Neuronal stem cell (in vitro differentiated cells): Measurements from ENCODE around the gene CACNA1F.

ENCODE experiments used
- DNase-seq: peaks from one replicate; pipeline ENCODE4 v3.0.0-alpha.2; 2013; ENCODE audit warnings: low spot score
- H2AFZ ChIP-seq: one replicate; pipeline ENCODE4 v1.6.1; 2013; ENCODE audit warnings: mild to moderate bottlenecking, low read length, inconsistent platforms
- H2AK5ac ChIP-seq: 2 replicates; pipeline ENCODE4 v1.6.1; 2013; ENCODE audit warnings: low read depth, mild to moderate bottlenecking, inconsistent platforms, low read length, moderate library complexity, mixed read lengths
- H2BK120ac ChIP-seq: 2 replicates; pipeline ENCODE4 v1.6.1; 2013; ENCODE audit warnings: low read depth, mild to moderate bottlenecking, inconsistent platforms, low read length, moderate library complexity, mixed read lengths
- H2BK12ac ChIP-seq: one replicate; pipeline ENCODE4 v1.6.1; 2013; ENCODE audit warnings: low read length, inconsistent platforms
- H2BK15ac ChIP-seq: 2 replicates; pipeline ENCODE4 v1.6.1; 2013; ENCODE audit warnings: mild to moderate bottlenecking, low read length, inconsistent platforms, mixed read lengths
- H2BK5ac ChIP-seq: one replicate; pipeline ENCODE4 v1.6.1; 2013; ENCODE audit warnings: inconsistent platforms, mild to moderate bottlenecking, low read length, moderate library complexity
- H3K14ac ChIP-seq: one replicate; pipeline ENCODE4 v1.6.1; 2013; ENCODE audit warnings: low read length, inconsistent platforms
- H3K18ac ChIP-seq: 2 replicates; pipeline ENCODE4 v1.6.1; 2013; ENCODE audit warnings: low read length, inconsistent platforms
- H3K23ac ChIP-seq: 2 replicates; pipeline ENCODE4 v1.6.1; 2013; ENCODE audit warnings: low read depth, mild to moderate bottlenecking, mixed read lengths, low read length, inconsistent platforms; ENCODE audit not compliant: poor library complexity
- H3K27ac ChIP-seq: replicated peaks from 3 replicates; pipeline ENCODE4 v1.5.1; 2013; ENCODE audit warnings: low read length, inconsistent platforms
- H3K27me3 ChIP-seq, 3 experiments: 2 replicates each; pipeline ENCODE4 v1.6.1; 2013; ENCODE audit warnings: low read length in 3 of 3, mild to moderate bottlenecking in 2 of 3, inconsistent platforms in 1 of 3, low read depth in 1 of 3, mixed read lengths in 1 of 3, moderate library complexity in 1 of 3; ENCODE audit not compliant: control insufficient read depth in 3 of 3, insufficient read depth in 3 of 3
- H3K36me3 ChIP-seq, 2 donors: replicated peaks in 1 of 2; 2 replicates each; pipeline ENCODE4 v1.6.1; 2013; ENCODE audit warnings: low read length in 2 of 2; ENCODE audit not compliant: control insufficient read depth in 2 of 2, insufficient read depth in 2 of 2
- H3K4ac ChIP-seq: 2 replicates; pipeline ENCODE4 v1.6.1; 2013; ENCODE audit warnings: inconsistent platforms, mild to moderate bottlenecking, low read length, moderate library complexity
- H3K4me1 ChIP-seq, 2 donors: 1 replicate in 1 of 2; 2 replicates in 1 of 2; pipeline ENCODE4 v1.6.1; 2013; ENCODE audit warnings: low read length in 2 of 2, low read depth in 1 of 2; ENCODE audit not compliant: control insufficient read depth in 2 of 2, insufficient read depth in 1 of 2
- H3K4me2 ChIP-seq: one replicate; pipeline ENCODE4 v1.6.1; 2013; ENCODE audit warnings: mild to moderate bottlenecking, low read length, inconsistent platforms; ENCODE audit not compliant: insufficient read depth, poor library complexity, severe bottlenecking
- H3K4me3 ChIP-seq, 2 donors: 2 replicates each; pipeline ENCODE4 v1.5.1; 2013; ENCODE audit warnings: low read length in 2 of 2, mild to moderate bottlenecking in 2 of 2, inconsistent platforms in 1 of 2, moderate library complexity in 1 of 2
- H3K79me1 ChIP-seq: one replicate; pipeline ENCODE4 v1.6.1; 2013; ENCODE audit warnings: low read depth, mild to moderate bottlenecking, inconsistent platforms, low read length, moderate library complexity
- H3K9ac ChIP-seq: one replicate; pipeline ENCODE4 v1.6.1; 2013; ENCODE audit warnings: mild to moderate bottlenecking, low read depth, low read length, inconsistent platforms; ENCODE audit not compliant: poor library complexity
- H3K9me3 ChIP-seq, 2 donors: replicated peaks in 1 of 2; 2 replicates each; pipeline versions ENCODE3 to v1.6.1; 2013; ENCODE audit warnings: low read length in 2 of 2, mild to moderate bottlenecking in 2 of 2, inconsistent platforms in 1 of 2, low read depth in 1 of 2, mixed read lengths in 1 of 2, moderate library complexity in 1 of 2; ENCODE audit not compliant: control insufficient read depth in 2 of 2, insufficient read depth in 1 of 2
- H4K8ac ChIP-seq: one replicate; pipeline ENCODE4 v1.6.1; 2013; ENCODE audit warnings: low read depth, mild to moderate bottlenecking, inconsistent platforms, low read length, moderate library complexity
- H4K91ac ChIP-seq: one replicate; pipeline ENCODE4 v1.6.1; 2013; ENCODE audit warnings: low read length, low read depth, mild to moderate bottlenecking, inconsistent platforms; ENCODE audit not compliant: poor library complexity
- WGBS, 2 donors: extraction: QIAGEN DNeasy Blood & Tissue Kit; methylation state at CpG; one replicate each; pipeline ENCODE4 v1.1.7; 2013; ENCODE audit warnings: missing lambda C conversion rate in 2 of 2, mixed read lengths in 1 of 2; ENCODE audit not compliant: insufficient read length in 2 of 2, insufficient replicate concordance in 1 of 2; ENCODE audit errors: extremely low coverage in 2 of 2; 5-methylcytosine and 5-hydroxymethylcytosine counted together

The CACNA1F gene

GRCh38 chrX:49197543-49198087 is 35.5 kb downstream of the CACNA1F start:
- no peaks in the 10 kb centered on the region for H3K36me3 ChIP-seq
- no peak overlapping the region for H3K27ac ChIP-seq
- no peak overlapping the region for H2BK12ac ChIP-seq
- H4K91ac ChIP-seq, result no peak overlapping the region
- peak overlapping the region; percentile 60 for H3K9ac ChIP-seq
- no CpG with 5 or more reads among the region's 13 CpGs for WGBS, 2 donors
- no peak overlapping the region for H4K8ac ChIP-seq
- no peak overlapping the region for H3K14ac ChIP-seq
- H3K18ac ChIP-seq, result no peak overlapping the region
- no peaks in the 10 kb centered on the region for H3K9me3 ChIP-seq
- no peak overlapping the region for H2AFZ ChIP-seq
- no peak overlapping the region for H2BK15ac ChIP-seq
- no peak overlapping the region for H2BK120ac ChIP-seq
- H2BK5ac ChIP-seq, result no peak overlapping the region
- H3K4me3 ChIP-seq, result no peak overlapping the region
- H3K4ac ChIP-seq, result no peak overlapping the region
- no peak overlapping the region for H3K4me2 ChIP-seq
- no peak overlapping the region for H2AK5ac ChIP-seq
- peaks cover 0 to 14% (median 0%) of the 10 kb centered on the region in 3 experiments for H3K27me3 ChIP-seq
- H3K4me1 ChIP-seq, result peaks cover 0 to 2% of the 10 kb centered on the region in 2 donors
- H3K23ac ChIP-seq, result no peak overlapping the region
- no peak for DNase-seq
- peaks cover 6% of the 10 kb centered on the region for H3K79me1 ChIP-seq

- H2BK12ac ChIP-seq, result no peak overlapping the region
- H2BK15ac ChIP-seq, result no peak overlapping the region
- no peak overlapping the region for H3K9ac ChIP-seq
- no peak overlapping the region for H3K4me3 ChIP-seq
- peaks cover 5% of the 10 kb centered on the region for H3K79me1 ChIP-seq
- H3K4ac ChIP-seq, result no peak overlapping the region
- H3K27ac ChIP-seq, result no peak overlapping the region
- no peak overlapping the region for H2AK5ac ChIP-seq
- H3K4me2 ChIP-seq, result no peak overlapping the region
- H3K23ac ChIP-seq, result no peak overlapping the region
- H3K18ac ChIP-seq, result no peak overlapping the region
- no peaks in the 10 kb centered on the region for H3K36me3 ChIP-seq
- WGBS, 2 donors, result no CpG with 5 or more reads among the region's 2 CpGs
- no peak overlapping the region for H2BK120ac ChIP-seq
- H3K4me1 ChIP-seq, result no peaks in the 10 kb centered on the region
- H3K14ac ChIP-seq, result no peak overlapping the region
- no peak overlapping the region for H4K8ac ChIP-seq
- no peak overlapping the region for H2AFZ ChIP-seq
- H2BK5ac ChIP-seq, result no peak overlapping the region
- H4K91ac ChIP-seq, result no peak overlapping the region
- H3K27me3 ChIP-seq, result peaks cover 0 to 5% (median 0%) of the 10 kb centered on the region in 3 experiments
- no peaks in the 10 kb centered on the region for H3K9me3 ChIP-seq
- DNase-seq, result no peak
Observed at GRCh38 chrX:49193542-49193964, 39.6 kb downstream of the CACNA1F start.

GRCh38 chrX:49192722-49193328 is 40.3 kb downstream of the CACNA1F start:
- no peak overlapping the region for H3K4me3 ChIP-seq
- no CpG with 5 or more reads among the region's 10 CpGs for WGBS, 2 donors
- no peak overlapping the region for H3K9ac ChIP-seq
- no peak overlapping the region for H2AK5ac ChIP-seq
- H3K4ac ChIP-seq, result no peak overlapping the region
- H3K27ac ChIP-seq, result no peak overlapping the region
- H3K23ac ChIP-seq, result no peak overlapping the region
- no peaks in the 10 kb centered on the region for H3K27me3 ChIP-seq
- no peak for DNase-seq
- no peaks in the 10 kb centered on the region for H3K9me3 ChIP-seq
- no peak overlapping the region for H4K91ac ChIP-seq
- H3K18ac ChIP-seq, result no peak overlapping the region
- no peak overlapping the region for H4K8ac ChIP-seq
- H3K4me1 ChIP-seq, result no peaks in the 10 kb centered on the region
- no peak overlapping the region for H2BK15ac ChIP-seq
- H2AFZ ChIP-seq, result no peak overlapping the region
- no peak overlapping the region for H2BK12ac ChIP-seq
- no peak overlapping the region for H2BK5ac ChIP-seq
- H3K36me3 ChIP-seq, result no peaks in the 10 kb centered on the region
- H3K4me2 ChIP-seq, result no peak overlapping the region
- no peak overlapping the region for H2BK120ac ChIP-seq
- peaks cover 5% of the 10 kb centered on the region for H3K79me1 ChIP-seq
- no peak overlapping the region for H3K14ac ChIP-seq

DNA sequence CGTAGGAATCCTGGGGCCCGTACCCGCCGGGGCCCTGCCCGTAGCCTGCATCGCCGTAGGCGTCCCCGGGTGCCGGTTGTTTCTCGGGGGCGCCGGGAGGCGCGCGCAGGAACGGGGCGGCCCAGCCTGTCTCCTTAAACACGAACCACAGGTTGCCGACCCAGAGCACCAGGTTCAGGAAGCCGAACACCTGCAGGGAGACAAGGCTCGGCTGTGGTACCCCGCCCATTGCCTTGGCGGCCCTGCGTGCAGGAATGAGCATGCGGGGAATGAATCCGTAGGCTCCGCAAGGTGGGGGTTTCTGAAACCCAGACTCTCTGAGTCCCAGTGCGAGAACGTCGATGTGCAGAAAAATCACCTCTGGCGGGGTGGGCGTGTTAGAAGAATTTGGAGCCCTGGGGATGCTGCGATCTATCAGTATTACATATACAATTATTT is 41.5 kb downstream of the CACNA1F start:
- Histone ChIP-seq H3K36me3 (no peaks in the 10 kb centered on the region), H2BK5ac (no peak overlapping the region), H3K18ac (peak overlapping the region; percentile 83), H3K23ac (no peak overlapping the region), H2BK120ac (no peak overlapping the region), H4K8ac (no peak overlapping the region), H2AFZ (peak overlapping the region; percentile 85), H3K4ac (no peak overlapping the region), H2BK12ac (no peak overlapping the region), H3K4me2 (peak overlapping the region; percentile 45), H3K27ac (peak overlapping the region; percentile 86), H3K14ac (no peak overlapping the region), H2AK5ac (no peak overlapping the region), H4K91ac (no peak overlapping the region), H2BK15ac (no peak overlapping the region), H3K9ac (peak overlapping the region; percentile 21), H3K9me3 (no peaks in the 10 kb centered on the region), H3K4me3 (peak overlapping the region; percentile 63 to 95), H3K79me1 (no peaks in the 10 kb centered on the region), H3K27me3 (no peaks in the 10 kb centered on the region), H3K4me1 (peaks cover 0 to 4% of the 10 kb centered on the region in 2 donors)
- no CpG with 5 or more reads among the region's 34 CpGs for WGBS, 2 donors
- no peak for DNase-seq
